SU-DHL-6 (cell line): ENCODE results near the gene AACS.

ENCODE experiments used
- H2AFZ ChIP-seq: fragments of 200-600 bp; sonication (generic); 2 replicates; pipeline ENCODE4 v1.6.1; 2014; ENCODE audit warnings: low read depth, mild to moderate bottlenecking, moderate library complexity, mixed read lengths, antibody characterized with exemption, low read length; ENCODE audit not compliant: severe bottlenecking
- H3F3A ChIP-seq: fragments of 200-600 bp; shearing (Covaris generic); 2 replicates; pipeline ENCODE4 v1.6.0; 2016; ENCODE audit warnings: antibody characterized with exemption, mild to moderate bottlenecking; ENCODE audit not compliant: insufficient read depth
- H3K27ac ChIP-seq: fragments of 200-600 bp; sonication (generic); 2 replicates; pipeline ENCODE4 v1.5.1; 2016; ENCODE audit warnings: low read depth, mild to moderate bottlenecking, low read length, moderate library complexity, mixed read lengths
- H3K27me3 ChIP-seq: fragments of 200-600 bp; sonication (generic), shearing (Covaris generic); 2 replicates; pipeline ENCODE4 v1.6.0; 2014; ENCODE audit warnings: mild to moderate bottlenecking, low read length
- H3K36me3 ChIP-seq: fragments of 200-600 bp; sonication (generic); 2 replicates; pipeline ENCODE4 v1.6.1; 2014; ENCODE audit warnings: mild to moderate bottlenecking, low read length, mixed read lengths
- H3K4me2 ChIP-seq: fragments of 300-600, 200-600 bp; shearing (Covaris generic), sonication (generic); 2 replicates; pipeline ENCODE4 v1.6.0; 2014; ENCODE audit warnings: low read length, low read depth, mild to moderate bottlenecking; ENCODE audit not compliant: poor library complexity, severe bottlenecking
- H3K4me3 ChIP-seq: fragments of 200-600 bp; sonication (generic); 2 replicates; pipeline ENCODE4 v1.5.1; 2014; ENCODE audit warnings: antibody characterized with exemption, low read length, mild to moderate bottlenecking, mixed read lengths; ENCODE audit not compliant: insufficient read depth, poor library complexity, severe bottlenecking
- H3K79me2 ChIP-seq: fragments of 200-600 bp; sonication (generic); 2 replicates; pipeline ENCODE4 v1.6.1; 2014; ENCODE audit warnings: mild to moderate bottlenecking, low read length, moderate library complexity; ENCODE audit not compliant: insufficient read depth
- H3K9ac ChIP-seq: fragments of 200-600 bp; sonication (generic); 2 replicates; pipeline ENCODE4 v1.7.0; 2014; ENCODE audit warnings: mild to moderate bottlenecking, low read length
- H3K9me2 ChIP-seq: fragments of 200-600 bp; sonication (generic); replicated peaks from 2 replicates; pipeline ENCODE4 v1.6.1; 2014; ENCODE audit warnings: low read length; ENCODE audit not compliant: insufficient read depth
- H3K9me3 ChIP-seq: fragments of 200-600 bp; sonication (generic); 2 replicates; pipeline ENCODE4 v1.6.1; 2014; ENCODE audit warnings: low read length, mixed read lengths; ENCODE audit not compliant: insufficient read depth
- H4K20me1 ChIP-seq: fragments of 200-600 bp; sonication (generic); 2 replicates; pipeline ENCODE4 v1.6.1; 2014; ENCODE audit warnings: low read depth, mild to moderate bottlenecking, antibody characterized with exemption, low read length, moderate library complexity, mixed read lengths
- EZH2phosphoT487 ChIP-seq: fragments of 200-600 bp; sonication (generic), shearing (Covaris generic); conservative IDR thresholded peaks from 2 replicates; pipeline ENCODE4 v1.6.1; 2018; ENCODE audit warnings: mild to moderate bottlenecking, antibody characterized with exemption, low read length, moderate library complexity, mixed read lengths
- TF ChIP-seq, protein P1 (sequence below): fragments of 200-600 bp; sonication (generic); IDR thresholded peaks from one replicate; pipeline ENCODE4 v1.5.1; 2017; ENCODE audit warnings: antibody characterized with exemption, mild to moderate bottlenecking, low read length, moderate library complexity; ENCODE audit not compliant: insufficient read depth, poor library complexity, severe bottlenecking

Gene AACS

DNA sequence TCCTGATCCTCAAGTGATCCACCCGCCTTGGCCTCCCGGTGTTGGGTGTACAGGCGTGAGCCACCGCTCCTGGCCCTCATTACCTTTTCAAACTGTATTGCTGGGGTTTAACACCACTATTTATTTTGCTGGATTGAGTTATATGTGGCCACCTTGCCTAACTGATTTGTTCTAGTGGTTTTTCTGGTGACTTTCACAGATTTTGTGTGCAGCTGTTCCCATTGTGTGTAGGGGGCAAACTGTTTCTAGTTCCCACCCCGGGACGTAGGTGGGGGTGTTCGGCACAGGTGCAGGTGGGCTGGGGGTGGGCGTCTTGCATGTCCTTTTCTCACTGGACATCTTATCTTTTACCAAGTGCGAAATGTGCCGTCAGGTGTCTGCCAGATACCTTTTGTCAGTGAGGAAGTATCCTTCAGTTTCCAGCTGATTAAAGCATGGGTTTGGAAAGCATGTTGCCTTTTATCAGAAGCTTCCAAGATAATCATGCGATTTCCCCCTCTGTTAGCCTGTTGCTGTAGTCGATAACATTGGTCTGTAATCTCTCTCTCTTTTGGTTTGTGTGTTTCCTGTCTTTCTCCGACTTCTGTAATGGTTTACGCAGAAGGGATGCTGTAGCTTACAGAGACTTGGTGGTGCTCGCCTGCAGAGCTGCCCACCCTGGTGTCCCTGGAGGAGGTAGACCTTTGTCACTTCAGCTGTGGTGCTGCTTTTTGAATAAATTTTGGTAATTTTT is 33.6 kb downstream of the AACS start:
- no peaks in the 10 kb centered on the region for H3F3A ChIP-seq
- H3K4me3 ChIP-seq = no peak overlapping the region
- H3K27me3 ChIP-seq = no peaks in the 10 kb centered on the region
- no peaks in the 10 kb centered on the region for H3K79me2 ChIP-seq
- no peak for TF ChIP-seq EZH2phosphoT487
- TF ChIP-seq, protein P1, sequence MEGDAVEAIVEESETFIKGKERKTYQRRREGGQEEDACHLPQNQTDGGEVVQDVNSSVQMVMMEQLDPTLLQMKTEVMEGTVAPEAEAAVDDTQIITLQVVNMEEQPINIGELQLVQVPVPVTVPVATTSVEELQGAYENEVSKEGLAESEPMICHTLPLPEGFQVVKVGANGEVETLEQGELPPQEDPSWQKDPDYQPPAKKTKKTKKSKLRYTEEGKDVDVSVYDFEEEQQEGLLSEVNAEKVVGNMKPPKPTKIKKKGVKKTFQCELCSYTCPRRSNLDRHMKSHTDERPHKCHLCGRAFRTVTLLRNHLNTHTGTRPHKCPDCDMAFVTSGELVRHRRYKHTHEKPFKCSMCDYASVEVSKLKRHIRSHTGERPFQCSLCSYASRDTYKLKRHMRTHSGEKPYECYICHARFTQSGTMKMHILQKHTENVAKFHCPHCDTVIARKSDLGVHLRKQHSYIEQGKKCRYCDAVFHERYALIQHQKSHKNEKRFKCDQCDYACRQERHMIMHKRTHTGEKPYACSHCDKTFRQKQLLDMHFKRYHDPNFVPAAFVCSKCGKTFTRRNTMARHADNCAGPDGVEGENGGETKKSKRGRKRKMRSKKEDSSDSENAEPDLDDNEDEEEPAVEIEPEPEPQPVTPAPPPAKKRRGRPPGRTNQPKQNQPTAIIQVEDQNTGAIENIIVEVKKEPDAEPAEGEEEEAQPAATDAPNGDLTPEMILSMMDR = no peak
- no peak overlapping the region for H3K9ac ChIP-seq
- no peak overlapping the region for H2AFZ ChIP-seq
- H3K4me2 ChIP-seq = no peak overlapping the region
- no peaks in the 10 kb centered on the region for H3K36me3 ChIP-seq
- no peaks in the 10 kb centered on the region for H3K9me2 ChIP-seq
- H4K20me1 ChIP-seq = no peaks in the 10 kb centered on the region
- no peaks in the 10 kb centered on the region for H3K9me3 ChIP-seq
- no peak overlapping the region for H3K27ac ChIP-seq

DNA sequence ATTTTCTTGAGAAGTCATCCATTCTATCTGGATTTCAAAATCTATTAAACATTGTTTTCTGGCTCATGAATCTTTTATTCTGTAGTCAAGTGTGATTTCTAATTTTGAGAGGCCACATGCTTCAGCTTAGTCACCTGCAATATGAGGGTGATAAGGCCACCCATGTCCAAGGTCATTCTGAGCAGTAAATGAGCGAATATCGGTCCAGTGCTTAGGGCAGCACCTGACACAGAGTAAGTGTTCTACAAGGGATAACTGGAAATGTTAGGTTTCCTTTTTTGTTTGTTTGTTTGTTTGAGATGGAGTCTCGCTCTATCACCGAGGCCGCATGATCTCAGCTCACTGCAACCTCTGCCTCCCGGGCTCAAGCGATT is 34.2 kb downstream of the AACS start:
- no peak overlapping the region for H3K4me2 ChIP-seq
- no peak overlapping the region for H3K27ac ChIP-seq
- no peak overlapping the region for H2AFZ ChIP-seq
- no peaks in the 10 kb centered on the region for H3K79me2 ChIP-seq
- TF ChIP-seq, protein P1 = no peak
- no peak for TF ChIP-seq EZH2phosphoT487
- H3K9me3 ChIP-seq = no peaks in the 10 kb centered on the region
- no peaks in the 10 kb centered on the region for H3F3A ChIP-seq
- H3K9ac ChIP-seq = no peak overlapping the region
- H3K4me3 ChIP-seq = no peak overlapping the region
- no peaks in the 10 kb centered on the region for H3K27me3 ChIP-seq
- no peaks in the 10 kb centered on the region for H3K36me3 ChIP-seq
- no peaks in the 10 kb centered on the region for H4K20me1 ChIP-seq
- no peaks in the 10 kb centered on the region for H3K9me2 ChIP-seq

DNA sequence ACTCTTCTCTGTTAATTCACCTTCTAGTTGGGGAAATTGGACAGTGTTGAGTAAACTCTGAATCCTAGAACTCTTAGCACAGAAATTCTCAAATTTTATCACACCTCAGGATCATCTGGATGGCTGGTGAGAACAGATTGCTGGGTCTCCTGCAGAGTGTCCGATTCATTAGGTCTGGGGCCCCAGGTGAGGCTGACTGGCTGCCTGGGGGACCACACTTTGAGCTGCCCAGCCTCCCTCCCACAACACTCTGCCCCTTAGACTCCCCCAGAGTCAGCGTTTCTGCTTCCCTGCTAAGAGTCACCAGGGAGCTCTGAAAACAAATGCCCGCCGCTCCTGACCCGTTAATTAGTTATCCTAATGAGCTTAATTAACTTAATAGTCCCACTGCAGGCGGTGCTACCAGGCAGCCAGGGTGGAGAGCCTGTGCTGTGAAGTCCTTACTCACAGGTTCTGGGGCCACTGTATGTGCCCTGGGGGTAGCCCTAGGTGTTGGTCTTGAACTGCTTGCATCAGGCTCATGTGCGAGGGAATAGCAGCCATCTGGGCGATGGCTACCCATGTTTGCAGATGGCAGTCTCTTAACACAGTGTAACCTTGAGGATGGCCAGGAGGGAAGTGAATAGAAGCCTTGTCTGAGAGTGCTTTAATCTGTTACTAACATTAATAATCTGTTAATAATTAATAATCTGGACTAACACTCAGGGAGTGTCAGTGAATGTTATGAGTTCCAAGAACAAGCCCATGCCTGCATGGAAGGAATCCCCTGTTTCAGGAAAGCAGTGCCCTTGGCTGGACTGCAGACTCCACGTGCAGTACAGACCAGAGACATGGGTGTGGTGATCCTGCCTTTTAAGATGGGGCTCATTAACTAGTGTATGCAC is 35.6 kb downstream of the AACS start:
- Histone ChIP-seq H3K27me3 (no peaks in the 10 kb centered on the region), H3F3A (no peaks in the 10 kb centered on the region), H3K27ac (no peak overlapping the region), H2AFZ (no peak overlapping the region), H3K36me3 (no peaks in the 10 kb centered on the region), H3K79me2 (no peaks in the 10 kb centered on the region), H4K20me1 (no peaks in the 10 kb centered on the region), H3K9me3 (no peaks in the 10 kb centered on the region), H3K9ac (no peak overlapping the region), H3K4me2 (no peak overlapping the region), H3K9me2 (no peaks in the 10 kb centered on the region), H3K4me3 (no peak overlapping the region)
- TF ChIP-seq, protein P1 = no peak
- TF ChIP-seq EZH2phosphoT487 = no peak
